Keratinocyte (primary cell): ENCODE results near the gene TFR2. TPM values are rescaled to one million over a fixed set of nuclear protein-coding genes. Genes with fewer than 3 reads are reported as not detected.

Experiments used
- DNase-seq: peaks from one replicate; pipeline ENCODE4 v3.0.0-alpha.2; 2011; ENCODE audit warnings: low read depth, missing footprints, low spot score
- FAIRE-seq: peaks from 2 replicates; lab custom pipeline; 2011; peaks lifted over from hg19 to GRCh38; lab: Jason Lieb, UNC
- H2AFZ ChIP-seq: 2 replicates; pipeline ENCODE4 v1.6.0; 2012; ENCODE audit warnings: low read length, control low read depth, inconsistent platforms; ENCODE audit not compliant: control insufficient read depth
- H3K27ac ChIP-seq: 2 replicates; pipeline ENCODE4 v1.5.1; 2011; ENCODE audit warnings: low read length; ENCODE audit not compliant: control insufficient read depth, insufficient read depth
- H3K27me3 ChIP-seq: 3 replicates; pipeline ENCODE4 v1.6.0; 2011; ENCODE audit warnings: low read length; ENCODE audit not compliant: control insufficient read depth, insufficient read depth; ENCODE audit errors: extremely low read depth
- H3K36me3 ChIP-seq, 2 experiments: 2 replicates in 1 of 2; 3 replicates in 1 of 2; pipeline ENCODE4 v1.5.1; 2011; ENCODE audit warnings: low read length in 2 of 2, mild to moderate bottlenecking in 1 of 2; ENCODE audit not compliant: control insufficient read depth in 2 of 2, insufficient read depth in 2 of 2; ENCODE audit errors: extremely low read depth in 1 of 2
- H3K4me1 ChIP-seq: 3 replicates; pipeline ENCODE4 v1.5.1; 2011; ENCODE audit warnings: low read length; ENCODE audit not compliant: control insufficient read depth, insufficient read depth; ENCODE audit errors: extremely low read depth
- H3K4me2 ChIP-seq: 3 replicates; pipeline ENCODE4 v1.6.0; 2011; ENCODE audit warnings: low read depth, low read length; ENCODE audit not compliant: control insufficient read depth, insufficient read depth; ENCODE audit errors: extremely low read depth
- H3K4me3 ChIP-seq, 3 experiments: fragments of 200-600 bp in 1 of 3; sonication (generic) in 1 of 3; 2 replicates in 2 of 3; 3 replicates in 1 of 3; pipeline ENCODE4 v1.5.1; 2011 to 2016; ENCODE audit warnings: low read length in 3 of 3, mild to moderate bottlenecking in 3 of 3, control low read depth in 2 of 3, inconsistent platforms in 1 of 3, low read depth in 1 of 3, mixed read lengths in 1 of 3, mixed run types in 1 of 3, moderate library complexity in 1 of 3; ENCODE audit not compliant: control insufficient read depth in 2 of 3, insufficient read depth in 2 of 3; ENCODE audit errors: extremely low read depth in 1 of 3
- H3K79me2 ChIP-seq: 2 replicates; pipeline ENCODE4 v1.6.0; 2012; ENCODE audit warnings: low read length; ENCODE audit not compliant: control insufficient read depth, insufficient read depth
- H3K9ac ChIP-seq: 3 replicates; pipeline ENCODE4 v1.6.0; 2011; ENCODE audit warnings: low read length; ENCODE audit not compliant: control insufficient read depth, insufficient read depth; ENCODE audit errors: extremely low read depth
- H3K9me1 ChIP-seq: 3 replicates; pipeline ENCODE4 v1.6.0; 2011; ENCODE audit warnings: low read length; ENCODE audit not compliant: control insufficient read depth, insufficient read depth; ENCODE audit errors: extremely low read depth
- H3K9me3 ChIP-seq: 2 replicates; pipeline ENCODE4 v1.5.1; 2012; ENCODE audit warnings: low read depth, low read length; ENCODE audit not compliant: control insufficient read depth
- H4K20me1 ChIP-seq: 3 replicates; pipeline ENCODE4 v1.6.0; 2011; ENCODE audit warnings: low read length; ENCODE audit not compliant: control insufficient read depth, insufficient read depth; ENCODE audit errors: extremely low read depth
- EZH2 ChIP-seq: IDR thresholded peaks from one replicate; pipeline ENCODE4 v1.6.1; 2012; ENCODE audit warnings: inconsistent platforms, mild to moderate bottlenecking, low read length, moderate library complexity
- dilution Hi-C: fragments of 300-500 bp; cut with MboI; formaldehyde crosslinking; loops from one replicate; pipeline ENCODE4 v1.7.0; 2020; ENCODE audit warnings: low sequenced_read_pairs; ENCODE audit not compliant: extremely low pct_ligation_motif_present
- polyA plus RNA-seq, 5 experiments: library from polyadenylated mRNA; depleted of rRNA in 3 of 5; stranded (reverse) in 3 of 5; stranded (forward) in 1 of 5; unstranded in 1 of 5; fragments of >200 nt; gene quantifications; 1 replicate in 1 of 5; 2 replicates in 3 of 5; 3 replicates in 1 of 5; pipeline versions ENCODE4 v1.2.1 to v1.2.3, GENCODE V29; 2011 to 2012; ENCODE audit warnings: missing spikeins in 2 of 5, low read depth in 1 of 5, low replicate concordance in 1 of 5
- TF ChIP-seq, protein P1 (sequence below), 3 experiments: IDR thresholded peaks in 1 of 3; conservative IDR thresholded peaks in 1 of 3; optimal IDR thresholded peaks in 1 of 3; 2 replicates in 2 of 3; 3 replicates in 1 of 3; pipeline versions ENCODE3 to v1.5.1; 2011; ENCODE audit warnings: low read length in 3 of 3, mild to moderate bottlenecking in 3 of 3, moderate library complexity in 2 of 3, control low read depth in 1 of 3, inconsistent platforms in 1 of 3; ENCODE audit not compliant: insufficient read depth in 2 of 3; ENCODE audit errors: extremely low read depth in 1 of 3

Gene TFR2
- polyA plus RNA-seq, 1 donor (not counting 4 experiments of a cell fraction or from before 2014, with no cell fraction given): 0.12 TPM

DNA sequence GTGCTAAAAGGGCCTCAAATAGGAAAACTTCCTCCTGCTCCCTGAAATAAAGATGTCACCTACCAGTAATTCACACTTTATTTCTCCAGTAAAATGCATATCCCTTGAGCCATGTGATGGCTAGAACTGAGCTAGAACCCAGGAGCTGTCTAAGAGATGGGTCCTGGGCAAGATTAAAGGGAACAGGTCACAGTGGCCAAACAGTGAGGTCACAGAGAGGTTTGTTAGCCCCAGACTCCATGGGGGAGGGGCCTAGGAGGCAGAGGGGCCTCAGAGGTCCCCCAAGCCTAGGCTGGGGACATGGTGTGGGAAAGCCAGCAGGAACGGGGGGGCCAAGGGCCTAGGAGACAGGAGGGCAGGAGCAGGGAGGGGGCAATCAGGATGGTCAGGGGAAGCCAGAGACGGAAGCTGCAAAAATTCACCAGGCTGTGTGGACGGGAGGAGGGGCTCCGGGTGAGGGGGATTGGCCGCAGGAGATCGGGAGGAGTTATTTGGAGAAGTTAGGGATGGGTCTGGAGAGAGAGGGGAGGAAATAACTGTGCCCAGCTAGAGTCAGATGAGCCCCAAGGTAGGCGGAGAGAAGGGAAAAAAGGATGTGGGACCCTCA, 51.9 kb downstream of the TFR2 start:
- no peak overlapping the region for H3K9ac ChIP-seq
- H3K27ac ChIP-seq: no peak overlapping the region
- H3K27me3 ChIP-seq: peaks cover 8% of the 10 kb centered on the region
- DNase-seq (no peak), FAIRE-seq (no peak)
- no peaks in the 10 kb centered on the region for H3K9me1 ChIP-seq
- no peak overlapping the region for H3K4me2 ChIP-seq
- no peaks in the 10 kb centered on the region for H3K36me3 ChIP-seq
- dilution Hi-C loops: no loop called here
- H3K4me3 ChIP-seq: no peak overlapping the region
- H3K79me2 ChIP-seq: peaks cover 9% of the 10 kb centered on the region
- H2AFZ ChIP-seq: no peak overlapping the region
- no peaks in the 10 kb centered on the region for H3K9me3 ChIP-seq
- H4K20me1 ChIP-seq: peaks cover 8% of the 10 kb centered on the region
- no peak for TF ChIP-seq EZH2
- TF ChIP-seq, protein P1, sequence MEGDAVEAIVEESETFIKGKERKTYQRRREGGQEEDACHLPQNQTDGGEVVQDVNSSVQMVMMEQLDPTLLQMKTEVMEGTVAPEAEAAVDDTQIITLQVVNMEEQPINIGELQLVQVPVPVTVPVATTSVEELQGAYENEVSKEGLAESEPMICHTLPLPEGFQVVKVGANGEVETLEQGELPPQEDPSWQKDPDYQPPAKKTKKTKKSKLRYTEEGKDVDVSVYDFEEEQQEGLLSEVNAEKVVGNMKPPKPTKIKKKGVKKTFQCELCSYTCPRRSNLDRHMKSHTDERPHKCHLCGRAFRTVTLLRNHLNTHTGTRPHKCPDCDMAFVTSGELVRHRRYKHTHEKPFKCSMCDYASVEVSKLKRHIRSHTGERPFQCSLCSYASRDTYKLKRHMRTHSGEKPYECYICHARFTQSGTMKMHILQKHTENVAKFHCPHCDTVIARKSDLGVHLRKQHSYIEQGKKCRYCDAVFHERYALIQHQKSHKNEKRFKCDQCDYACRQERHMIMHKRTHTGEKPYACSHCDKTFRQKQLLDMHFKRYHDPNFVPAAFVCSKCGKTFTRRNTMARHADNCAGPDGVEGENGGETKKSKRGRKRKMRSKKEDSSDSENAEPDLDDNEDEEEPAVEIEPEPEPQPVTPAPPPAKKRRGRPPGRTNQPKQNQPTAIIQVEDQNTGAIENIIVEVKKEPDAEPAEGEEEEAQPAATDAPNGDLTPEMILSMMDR (optimal IDR thresholded peaks at IDR 0.05 in 1 of 3, IDR thresholded peaks at IDR 0.05 in 1 of 3, conservative IDR thresholded peaks at IDR 0.05 in 1 of 3; ENCODE audit: extremely low read depth in 1 of 3, insufficient read depth in 2 of 3, low read length in 3 of 3): no peak
- H3K4me1 ChIP-seq: peaks cover 11% of the 10 kb centered on the region

DNA sequence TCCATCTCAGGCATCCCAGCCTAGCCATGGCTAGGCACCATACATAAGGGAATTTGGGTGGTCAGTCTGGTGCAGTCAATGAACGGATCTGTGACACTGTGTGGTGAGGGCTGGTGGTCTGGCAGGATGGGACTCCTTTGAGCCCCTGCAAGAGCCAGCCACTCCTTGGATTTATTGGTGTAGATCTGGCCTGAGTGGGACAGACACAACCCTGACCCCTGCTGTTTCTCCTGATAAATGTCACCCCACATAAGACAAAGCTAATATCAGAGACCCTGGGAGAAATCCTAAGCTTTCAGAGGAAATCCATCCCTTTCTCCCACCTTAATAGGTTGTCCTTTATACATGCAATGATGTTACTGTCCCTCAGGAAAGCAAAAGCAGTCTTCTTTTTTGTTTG, 52.9 kb downstream of the TFR2 start:
- Histone ChIP-seq H3K27me3 (peaks cover 8% of the 10 kb centered on the region), H3K4me3 (no peak overlapping the region), H3K79me2 (peaks cover 13% of the 10 kb centered on the region), H3K27ac (no peak overlapping the region), H3K9me1 (no peaks in the 10 kb centered on the region), H3K36me3 (no peaks in the 10 kb centered on the region), H3K9me3 (no peaks in the 10 kb centered on the region), H3K9ac (no peak overlapping the region), H2AFZ (no peak overlapping the region), H3K4me1 (peaks cover 19% of the 10 kb centered on the region), H3K4me2 (no peak overlapping the region), H4K20me1 (peaks cover 8% of the 10 kb centered on the region)
- DNase-seq (no peak), FAIRE-seq (no peak)
- no peak for TF ChIP-seq EZH2
- TF ChIP-seq, protein P1 (optimal IDR thresholded peaks at IDR 0.05 in 1 of 3, IDR thresholded peaks at IDR 0.05 in 1 of 3, conservative IDR thresholded peaks at IDR 0.05 in 1 of 3; ENCODE audit: extremely low read depth in 1 of 3, insufficient read depth in 2 of 3, low read length in 3 of 3): peak in 2 of 3 experiments; percentile 40 to 45
- dilution Hi-C loops: no loop called here
